Endothelial cell of umbilical vein (primary cell): Measurements from ENCODE around the gene FERMT2. TPM values are rescaled to one million over a fixed set of nuclear protein-coding genes. Genes with fewer than 3 reads are reported as not detected.

Experiments
- BruUV-seq: library from RNA; stranded (reverse); fragments of 400-500 nt; replicated peaks from 2 replicates; lab custom pipeline; 2021; lab: Mats Ljungman, UMichigan
- CTCF ChIA-PET: fragments of 300-600, 350-600 bp; sonication (Branson Sonifier 250); formaldehyde crosslinking; loops from one replicate; lab custom pipeline; 2021; ENCODE audit warnings: antibody characterized with exemption, inconsistent platforms; lab: Charles Lee
- POLR2A ChIA-PET: fragments of 300-600, 350-600 bp; sonication (Branson Sonifier 250); formaldehyde crosslinking; loops from one replicate; lab custom pipeline; 2021; ENCODE audit warnings: antibody characterized with exemption, inconsistent platforms; lab: Charles Lee
- DNase-seq: peaks from one replicate; pipeline ENCODE4 v3.0.0-alpha.2; 2011; ENCODE audit warnings: low read depth, low spot score
- FAIRE-seq: peaks from 2 replicates; lab custom pipeline; 2011; peaks lifted over from hg19 to GRCh38; lab: Jason Lieb, UNC
- H2AFZ ChIP-seq: 2 replicates; pipeline ENCODE4 v1.6.0; 2012; ENCODE audit warnings: low read depth, low read length, control low read depth, inconsistent platforms
- H3K27ac ChIP-seq: 2 replicates; pipeline ENCODE4 v1.5.1; 2011; ENCODE audit warnings: low read depth, mild to moderate bottlenecking, control low read depth, low read length, moderate library complexity; ENCODE audit not compliant: insufficient read depth
- H3K27me3 ChIP-seq, 2 experiments: 2 replicates each; pipeline versions ENCODE4 v1.6.0 to v1.6.1; 2011; ENCODE audit warnings: low read length in 2 of 2, mixed read lengths in 1 of 2; ENCODE audit not compliant: control insufficient read depth in 2 of 2, insufficient read depth in 2 of 2
- H3K36me3 ChIP-seq, 2 experiments: 2 replicates in 1 of 2; 3 replicates in 1 of 2; pipeline ENCODE4 v1.5.1; 2011; ENCODE audit warnings: low read length in 2 of 2, mild to moderate bottlenecking in 1 of 2, moderate library complexity in 1 of 2; ENCODE audit not compliant: control insufficient read depth in 2 of 2, insufficient read depth in 2 of 2; ENCODE audit errors: extremely low read depth in 1 of 2
- H3K4me1 ChIP-seq: 3 replicates; pipeline ENCODE4 v1.5.1; 2011; ENCODE audit warnings: mild to moderate bottlenecking, low read length; ENCODE audit not compliant: control insufficient read depth, insufficient read depth; ENCODE audit errors: extremely low read depth
- H3K4me2 ChIP-seq: 2 replicates; pipeline ENCODE4 v1.6.1; 2011; ENCODE audit warnings: low read length, control low read depth, mixed read lengths; ENCODE audit not compliant: insufficient read depth
- H3K4me3 ChIP-seq, 3 experiments: fragments of 200-600 bp in 1 of 3; sonication (generic), shearing (Covaris generic) in 1 of 3; replicated peaks in 1 of 3; 2 replicates each; pipeline ENCODE4 v1.5.1; 2011 to 2016; ENCODE audit warnings: control low read depth in 3 of 3, low read length in 3 of 3, mild to moderate bottlenecking in 2 of 3, inconsistent platforms in 1 of 3, low read depth in 1 of 3, moderate library complexity in 1 of 3; ENCODE audit not compliant: insufficient read depth in 1 of 3
- H3K79me2 ChIP-seq: 2 replicates; pipeline ENCODE4 v1.6.0; 2012; ENCODE audit warnings: low read length, inconsistent platforms; ENCODE audit not compliant: control insufficient read depth, insufficient read depth
- H3K9ac ChIP-seq: replicated peaks from 2 replicates; pipeline ENCODE3; 2011; ENCODE audit warnings: low read length, control low read depth; ENCODE audit not compliant: insufficient read depth; ENCODE audit errors: extremely low read depth
- H3K9me1 ChIP-seq: replicated peaks from 3 replicates; pipeline ENCODE4 v1.6.0; 2011; ENCODE audit warnings: mild to moderate bottlenecking, low read length; ENCODE audit not compliant: control insufficient read depth, insufficient read depth; ENCODE audit errors: extremely low read depth
- H3K9me3 ChIP-seq: replicated peaks from 2 replicates; pipeline ENCODE4 v1.5.1; 2012; ENCODE audit warnings: low read length, inconsistent platforms; ENCODE audit not compliant: control insufficient read depth, insufficient read depth
- H4K20me1 ChIP-seq: replicated peaks from 2 replicates; pipeline ENCODE3; 2011; ENCODE audit warnings: mild to moderate bottlenecking, low read length; ENCODE audit not compliant: control insufficient read depth, insufficient read depth; ENCODE audit errors: extremely low read depth
- CTCF ChIP-seq, 2 donors: IDR thresholded peaks; 1 replicate in 1 of 2; 2 replicates in 1 of 2; pipeline ENCODE4 v1.5.1; 2011; ENCODE audit warnings: low read length in 2 of 2, mild to moderate bottlenecking in 2 of 2, moderate library complexity in 2 of 2, control low read depth in 1 of 2, inconsistent platforms in 1 of 2, low read depth in 1 of 2; ENCODE audit not compliant: insufficient read depth in 1 of 2; ENCODE audit errors: extremely low read depth in 1 of 2
- EZH2 ChIP-seq: IDR thresholded peaks from 2 replicates; pipeline ENCODE4 v1.6.1; 2012; ENCODE audit warnings: borderline replicate concordance, low read depth, mild to moderate bottlenecking, moderate library complexity, low read length, inconsistent platforms; ENCODE audit not compliant: severe bottlenecking
- FOS ChIP-seq: IDR thresholded peaks from 2 replicates; pipeline ENCODE4 v1.6.1; 2011; ENCODE audit warnings: mild to moderate bottlenecking, low read length, moderate library complexity, borderline replicate concordance; ENCODE audit not compliant: insufficient read depth
- GATA2 ChIP-seq: IDR thresholded peaks from 2 replicates; pipeline ENCODE4 v1.7.0; 2011; ENCODE audit warnings: low read depth, mild to moderate bottlenecking, moderate library complexity, mixed read lengths, low read length; ENCODE audit not compliant: insufficient read length, insufficient read depth
- JUN ChIP-seq: IDR thresholded peaks from 2 replicates; pipeline ENCODE4 v1.6.1; 2011; ENCODE audit warnings: borderline replicate concordance, low read depth; ENCODE audit not compliant: insufficient read length, insufficient read depth
- MAX ChIP-seq: IDR thresholded peaks from 2 replicates; pipeline ENCODE4 v1.6.1; 2011; ENCODE audit not compliant: insufficient read depth, insufficient read length
- MYC ChIP-seq: IDR thresholded peaks from one replicate; pipeline ENCODE4 v1.6.1; 2011; ENCODE audit warnings: mild to moderate bottlenecking, low read depth, low read length
- POLR2A ChIP-seq: IDR thresholded peaks from 2 replicates; pipeline ENCODE4 v1.6.1; 2012; ENCODE audit warnings: low read depth, mild to moderate bottlenecking, control low read depth, low read length
- POLR2AphosphoS5 ChIP-seq: IDR thresholded peaks from 2 replicates; pipeline ENCODE4 v1.6.1; 2012; ENCODE audit warnings: low read depth, mild to moderate bottlenecking, control low read depth, low read length, moderate library complexity; ENCODE audit not compliant: insufficient read depth
- dilution Hi-C: fragments of 300-500 bp; cut with MboI; formaldehyde crosslinking; loops from one replicate; pipeline ENCODE4 v1.15.0; 2019; ENCODE audit warnings: low sequenced_read_pairs; ENCODE audit not compliant: extremely low pct_ligation_motif_present
- intact Hi-C: fragments of 100-400 bp; cut with micrococcal nuclease; formaldehyde crosslinking; loops from one replicate; pipeline ENCODE4 v1.10.0; 2022
- polyA plus RNA-seq, 4 experiments: library from polyadenylated mRNA; depleted of rRNA in 3 of 4; stranded (reverse) in 3 of 4; unstranded in 1 of 4; fragments of >200 nt; gene quantifications; 2 replicates each; pipeline versions ENCODE4 v1.2.1 to v1.2.3, GENCODE V29; 2011 to 2012; ENCODE audit warnings: missing spikeins in 1 of 4
- total RNA-seq: library from RNA; stranded (reverse); gene quantifications from 2 replicates; pipeline ENCODE4 v1.2.3, GENCODE V29; 2021

Gene FERMT2
- total and polyA plus RNA-seq, 2 donors (not counting 3 experiments of a cell fraction or from before 2014, with no cell fraction given): 58.7 to 108 TPM

- Histone ChIP-seq H3K4me3 (no peak overlapping the region), H3K36me3 (no peaks in the 10 kb centered on the region), H3K4me2 (no peak overlapping the region), H3K9me1 (no peaks in the 10 kb centered on the region), H3K9me3 (no peaks in the 10 kb centered on the region), H3K27ac (no peak overlapping the region), H2AFZ (no peak overlapping the region), H3K27me3 (no peaks in the 10 kb centered on the region), H3K79me2 (no peaks in the 10 kb centered on the region), H4K20me1 (no peaks in the 10 kb centered on the region), H3K4me1 (peaks cover 4% of the 10 kb centered on the region), H3K9ac (no peak overlapping the region)
- FAIRE-seq (no peak), DNase-seq (no peak)
- no TSS peak for BruUV-seq
- TF ChIP-seq POLR2A: no peak
- no peak for TF ChIP-seq JUN
- TF ChIP-seq EZH2: no peak
- TF ChIP-seq GATA2: no peak
- TF ChIP-seq MAX: no peak
- TF ChIP-seq CTCF (IDR thresholded peaks at IDR 0.05; ENCODE audit: extremely low read depth in 1 of 2, insufficient read depth in 1 of 2, low read depth in 1 of 2, low read length in 2 of 2): no peak
- TF ChIP-seq FOS: no peak
- TF ChIP-seq POLR2AphosphoS5: no peak
- TF ChIP-seq MYC: no peak
- POLR2A ChIA-PET: no interaction called here
- CTCF ChIA-PET: interaction anchor here (0.5 to 2.3 kb wide), 3 partner anchors 59 to 232 kb away, joined by 3 to 11 read pairs (median 10); no protein-coding TSS in a partner anchor
- intact Hi-C loops: loop anchor here (2.0 kb wide), 1 partner anchor 29 kb away; no protein-coding TSS in a partner anchor
- dilution Hi-C loops: no loop called here
Measured at GRCh38 chr14:52821805-52822250, 129.0 kb downstream of the FERMT2 start.
